Measurements from ENCODE around the gene STIM2.
A peak's percentile ranks its signal among the peaks of the same experiment; 100 is the strongest.

DNA sequence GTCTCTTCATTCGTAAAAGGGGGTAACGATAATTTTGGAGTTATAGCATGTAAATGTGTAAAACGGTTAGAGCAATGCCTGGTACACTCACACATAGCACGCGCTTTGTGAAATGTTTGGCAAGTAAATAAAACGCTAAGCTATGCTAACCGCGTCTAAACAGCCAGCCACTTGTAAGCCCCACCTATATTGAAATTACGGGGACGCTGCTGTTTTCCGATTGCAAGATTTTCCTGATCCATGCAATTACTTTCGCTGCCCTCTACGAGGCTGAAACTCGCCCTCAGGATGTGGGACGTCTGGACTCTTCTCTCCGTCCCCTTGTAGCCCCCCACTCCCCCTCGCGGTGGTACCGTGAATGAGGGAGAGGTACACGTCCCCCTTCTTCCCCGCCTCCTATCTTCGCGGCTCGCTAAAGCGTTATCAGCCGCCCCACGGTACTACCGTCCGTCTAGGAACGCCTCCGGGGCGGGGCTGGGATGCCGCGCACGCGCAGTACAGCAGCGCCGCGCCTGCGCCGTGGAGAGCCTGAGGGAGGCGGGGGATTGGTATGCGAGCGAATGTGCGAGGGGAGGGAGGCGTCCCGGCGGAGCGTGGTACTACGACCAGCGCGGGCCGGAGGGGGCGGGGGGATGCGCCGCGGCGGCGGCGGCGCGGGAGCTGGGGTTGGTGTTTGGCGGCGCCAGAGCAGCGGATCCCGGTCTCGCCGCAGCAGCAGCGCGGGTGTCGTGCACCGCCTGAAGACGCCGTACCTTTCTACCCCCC is at the start of gene STIM2:
- TF ChIP-seq POLR2A (IDR thresholded peaks at IDR 0.05; ENCODE audit: low read depth, low read length) (peak; percentile 35; the same call in 1 of the 2 replicates), RAD21 (IDR thresholded peaks at IDR 0.05; ENCODE audit: low read length) (no peak), CEBPB (IDR thresholded peaks at IDR 0.05; ENCODE audit: low read depth, low read length) (no peak), MXI1 (IDR thresholded peaks at IDR 0.05; ENCODE audit: borderline replicate concordance, low read depth, low read length) (peak; percentile 8; the same call in 1 of the 2 replicates), MAZ (IDR thresholded peaks at IDR 0.05; ENCODE audit: borderline replicate concordance, low read depth, low read length) (peak; percentile 97)
- TF ChIP-seq, protein P1, sequence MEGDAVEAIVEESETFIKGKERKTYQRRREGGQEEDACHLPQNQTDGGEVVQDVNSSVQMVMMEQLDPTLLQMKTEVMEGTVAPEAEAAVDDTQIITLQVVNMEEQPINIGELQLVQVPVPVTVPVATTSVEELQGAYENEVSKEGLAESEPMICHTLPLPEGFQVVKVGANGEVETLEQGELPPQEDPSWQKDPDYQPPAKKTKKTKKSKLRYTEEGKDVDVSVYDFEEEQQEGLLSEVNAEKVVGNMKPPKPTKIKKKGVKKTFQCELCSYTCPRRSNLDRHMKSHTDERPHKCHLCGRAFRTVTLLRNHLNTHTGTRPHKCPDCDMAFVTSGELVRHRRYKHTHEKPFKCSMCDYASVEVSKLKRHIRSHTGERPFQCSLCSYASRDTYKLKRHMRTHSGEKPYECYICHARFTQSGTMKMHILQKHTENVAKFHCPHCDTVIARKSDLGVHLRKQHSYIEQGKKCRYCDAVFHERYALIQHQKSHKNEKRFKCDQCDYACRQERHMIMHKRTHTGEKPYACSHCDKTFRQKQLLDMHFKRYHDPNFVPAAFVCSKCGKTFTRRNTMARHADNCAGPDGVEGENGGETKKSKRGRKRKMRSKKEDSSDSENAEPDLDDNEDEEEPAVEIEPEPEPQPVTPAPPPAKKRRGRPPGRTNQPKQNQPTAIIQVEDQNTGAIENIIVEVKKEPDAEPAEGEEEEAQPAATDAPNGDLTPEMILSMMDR (conservative IDR thresholded peaks at IDR 0.05; ENCODE audit: low read depth, low read length) = peak; percentile 44
- TF ChIP-seq, protein P2, sequence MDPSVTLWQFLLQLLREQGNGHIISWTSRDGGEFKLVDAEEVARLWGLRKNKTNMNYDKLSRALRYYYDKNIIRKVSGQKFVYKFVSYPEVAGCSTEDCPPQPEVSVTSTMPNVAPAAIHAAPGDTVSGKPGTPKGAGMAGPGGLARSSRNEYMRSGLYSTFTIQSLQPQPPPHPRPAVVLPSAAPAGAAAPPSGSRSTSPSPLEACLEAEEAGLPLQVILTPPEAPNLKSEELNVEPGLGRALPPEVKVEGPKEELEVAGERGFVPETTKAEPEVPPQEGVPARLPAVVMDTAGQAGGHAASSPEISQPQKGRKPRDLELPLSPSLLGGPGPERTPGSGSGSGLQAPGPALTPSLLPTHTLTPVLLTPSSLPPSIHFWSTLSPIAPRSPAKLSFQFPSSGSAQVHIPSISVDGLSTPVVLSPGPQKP (IDR thresholded peaks at IDR 0.05; ENCODE audit: borderline replicate concordance, low read depth, low read length) = no peak
